Osteoblast (primary cell): ENCODE results near the gene PPARD. TPM values are rescaled to one million over a fixed set of nuclear protein-coding genes. Genes with fewer than 3 reads are reported as not detected.

Experiments
- DNase-seq: peaks from one replicate; pipeline ENCODE4 v3.0.0; 2011; ENCODE audit warnings: low spot score, mixed read lengths; ENCODE audit not compliant: insufficient read length; ENCODE audit errors: missing footprints
- H2AFZ ChIP-seq: 2 replicates; pipeline ENCODE4 v1.6.0; 2011; ENCODE audit warnings: mild to moderate bottlenecking, low read length
- H3K27ac ChIP-seq: 2 replicates; pipeline ENCODE4 v1.5.1; 2011; ENCODE audit warnings: mild to moderate bottlenecking, low read depth, low read length, moderate library complexity
- H3K27me3 ChIP-seq: 2 replicates; pipeline ENCODE4 v1.6.0; 2012; ENCODE audit warnings: mild to moderate bottlenecking, control low read depth, inconsistent platforms, low read length, moderate library complexity; ENCODE audit not compliant: insufficient read depth
- H3K36me3 ChIP-seq: 2 replicates; pipeline ENCODE4 v1.5.1; 2011; ENCODE audit warnings: mild to moderate bottlenecking, low read length, control low read depth, moderate library complexity; ENCODE audit not compliant: insufficient read depth
- H3K4me1 ChIP-seq: 2 replicates; pipeline ENCODE4 v1.5.1; 2011; ENCODE audit warnings: mild to moderate bottlenecking, low read length, control low read depth, moderate library complexity; ENCODE audit not compliant: insufficient read depth
- H3K4me2 ChIP-seq: 2 replicates; pipeline ENCODE4 v1.6.0; 2011; ENCODE audit warnings: mild to moderate bottlenecking, low read length; ENCODE audit not compliant: insufficient read depth
- H3K4me3 ChIP-seq: fragments of 200-600 bp; sonication (generic); 3 replicates; pipeline ENCODE4 v1.5.1; 2012; ENCODE audit warnings: mild to moderate bottlenecking, low read length, inconsistent platforms; ENCODE audit not compliant: insufficient read depth
- H3K79me2 ChIP-seq: 2 replicates; pipeline ENCODE4 v1.6.0; 2012; ENCODE audit warnings: mild to moderate bottlenecking, low read length, control low read depth, inconsistent platforms; ENCODE audit not compliant: insufficient read depth
- H3K9me3 ChIP-seq: 2 replicates; pipeline ENCODE4 v1.5.1; 2011; ENCODE audit warnings: low read depth, low read length, control low read depth
- H4K20me1 ChIP-seq: 2 replicates; pipeline ENCODE4 v1.6.0; 2012; ENCODE audit warnings: mild to moderate bottlenecking, low read length, control low read depth; ENCODE audit not compliant: insufficient read depth
- total RNA-seq: library from RNA; depleted of rRNA; stranded (reverse); fragments of >200 nt; gene quantifications from 2 replicates; pipeline ENCODE4 v1.2.3, GENCODE V29; 2012
- TF ChIP-seq, protein P1 (sequence below): IDR thresholded peaks from 2 replicates; pipeline ENCODE4 v1.5.1; 2011; ENCODE audit warnings: mild to moderate bottlenecking, low read depth, low read length, moderate library complexity; ENCODE audit errors: extremely low read depth

Gene PPARD
- total RNA-seq, 1 donor: 12.3 TPM

DNA sequence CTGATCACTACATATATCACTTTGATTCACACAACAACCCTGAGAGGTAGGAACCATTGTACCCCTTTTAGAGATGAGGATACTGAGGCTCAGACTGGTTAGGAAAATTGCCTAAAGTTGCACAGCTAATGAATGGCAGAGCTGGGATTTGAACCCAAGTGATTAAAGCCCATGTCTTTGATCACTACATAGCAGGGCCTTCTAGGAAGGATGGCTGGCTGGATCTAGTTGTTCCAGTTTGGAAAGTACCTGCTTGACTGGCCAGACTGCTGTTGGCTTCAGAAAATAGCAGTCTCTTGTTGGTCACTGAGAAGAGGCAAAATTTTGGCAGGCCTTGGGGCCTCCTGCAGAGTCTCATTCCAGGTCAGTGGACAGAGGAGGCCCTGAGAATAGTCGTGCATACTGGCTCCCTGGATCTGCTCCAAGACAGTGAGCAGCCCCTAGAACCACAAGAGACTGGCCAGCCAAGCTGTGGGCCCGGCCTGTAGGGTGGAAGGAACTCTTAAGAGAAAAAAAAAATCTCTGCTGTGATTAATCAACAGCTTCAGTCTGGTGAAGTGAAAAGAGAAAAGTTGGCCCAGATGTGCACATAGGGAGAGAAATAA lies 17.5 kb downstream of the PPARD start:
- H2AFZ ChIP-seq: no peak overlapping the region
- H3K27me3 ChIP-seq: no peaks in the 10 kb centered on the region
- no peaks in the 10 kb centered on the region for H3K9me3 ChIP-seq
- peak; percentile 54 for DNase-seq
- H3K4me2 ChIP-seq: peak overlapping the region; percentile 40
- peaks cover 5% of the 10 kb centered on the region for H4K20me1 ChIP-seq
- H3K4me1 ChIP-seq: peaks cover 43% of the 10 kb centered on the region
- H3K36me3 ChIP-seq: peaks cover 45% of the 10 kb centered on the region
- TF ChIP-seq, protein P1, sequence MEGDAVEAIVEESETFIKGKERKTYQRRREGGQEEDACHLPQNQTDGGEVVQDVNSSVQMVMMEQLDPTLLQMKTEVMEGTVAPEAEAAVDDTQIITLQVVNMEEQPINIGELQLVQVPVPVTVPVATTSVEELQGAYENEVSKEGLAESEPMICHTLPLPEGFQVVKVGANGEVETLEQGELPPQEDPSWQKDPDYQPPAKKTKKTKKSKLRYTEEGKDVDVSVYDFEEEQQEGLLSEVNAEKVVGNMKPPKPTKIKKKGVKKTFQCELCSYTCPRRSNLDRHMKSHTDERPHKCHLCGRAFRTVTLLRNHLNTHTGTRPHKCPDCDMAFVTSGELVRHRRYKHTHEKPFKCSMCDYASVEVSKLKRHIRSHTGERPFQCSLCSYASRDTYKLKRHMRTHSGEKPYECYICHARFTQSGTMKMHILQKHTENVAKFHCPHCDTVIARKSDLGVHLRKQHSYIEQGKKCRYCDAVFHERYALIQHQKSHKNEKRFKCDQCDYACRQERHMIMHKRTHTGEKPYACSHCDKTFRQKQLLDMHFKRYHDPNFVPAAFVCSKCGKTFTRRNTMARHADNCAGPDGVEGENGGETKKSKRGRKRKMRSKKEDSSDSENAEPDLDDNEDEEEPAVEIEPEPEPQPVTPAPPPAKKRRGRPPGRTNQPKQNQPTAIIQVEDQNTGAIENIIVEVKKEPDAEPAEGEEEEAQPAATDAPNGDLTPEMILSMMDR: no peak
- H3K79me2 ChIP-seq: peaks cover 92% of the 10 kb centered on the region
- H3K27ac ChIP-seq: peak overlapping the region; percentile 87
- H3K4me3 ChIP-seq: no peak overlapping the region

DNA sequence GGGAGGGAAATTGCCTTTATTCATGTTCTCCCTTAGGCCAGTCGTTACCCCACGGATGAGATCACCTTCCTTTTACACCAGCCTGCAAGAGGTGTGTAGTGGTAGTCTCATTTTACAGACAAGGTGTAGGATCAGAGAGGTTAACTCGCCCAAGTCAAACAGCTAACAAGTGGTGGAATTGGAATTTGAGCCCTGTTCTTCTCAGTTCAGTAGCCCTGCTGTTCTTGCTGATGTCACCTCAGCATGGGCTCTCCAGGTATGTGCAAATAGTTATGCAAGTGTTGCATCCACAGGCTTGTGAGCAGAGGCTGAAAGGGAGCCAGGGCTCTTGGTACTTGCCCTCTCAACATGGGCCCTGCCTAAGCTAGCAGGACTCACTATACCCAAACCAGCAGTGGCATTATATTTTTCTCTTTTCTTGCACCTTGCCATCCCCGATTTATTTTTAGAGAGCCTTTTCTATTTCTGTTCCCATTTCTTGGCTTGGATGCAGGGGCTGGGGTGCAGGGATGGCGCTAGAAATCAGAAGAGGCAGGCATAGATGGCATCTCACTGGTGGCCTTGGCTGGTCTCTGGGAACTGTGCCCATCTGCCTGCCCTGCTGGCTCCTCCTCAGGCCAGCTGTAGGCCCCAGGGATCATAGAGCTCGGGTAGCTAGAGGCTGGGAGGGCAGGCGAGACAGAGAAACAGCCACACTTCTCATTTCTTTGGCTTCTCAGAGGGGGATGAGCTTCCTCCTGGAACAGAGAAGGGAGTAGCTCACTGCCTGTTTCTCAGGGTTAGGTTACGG lies 18.2 kb downstream of the PPARD start:
- peaks cover 93% of the 10 kb centered on the region for H3K79me2 ChIP-seq
- DNase-seq: peak; percentile 55

DNA sequence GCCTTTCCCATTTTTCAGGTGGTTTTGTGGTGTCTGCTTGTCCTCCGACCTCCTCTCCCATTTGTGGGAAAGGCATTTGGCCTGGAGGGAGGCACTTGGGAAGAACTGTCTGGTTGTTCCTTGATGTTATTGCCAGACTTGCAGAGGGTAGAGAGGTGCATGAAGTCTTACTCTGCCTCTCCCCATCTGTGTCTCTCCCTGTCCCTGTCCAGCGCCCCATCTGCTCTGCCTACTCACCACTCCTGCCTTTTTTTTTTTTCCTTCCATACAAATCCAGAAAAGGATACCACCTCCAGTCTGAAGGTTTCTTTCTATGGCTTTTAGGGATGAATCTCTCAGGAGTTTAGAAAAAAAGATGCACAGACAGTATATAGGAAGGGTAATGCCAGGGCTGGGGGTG lies 19.8 kb downstream of the PPARD start:
- DNase-seq: no peak
- peaks cover 51% of the 10 kb centered on the region for H3K4me1 ChIP-seq
- no peak overlapping the region for H3K4me3 ChIP-seq
- H3K9me3 ChIP-seq: no peaks in the 10 kb centered on the region
- H2AFZ ChIP-seq: no peak overlapping the region
- H3K4me2 ChIP-seq: no peak overlapping the region
- H3K27ac ChIP-seq: peak overlapping the region; percentile 88
- H4K20me1 ChIP-seq: peaks cover 5% of the 10 kb centered on the region
- TF ChIP-seq, protein P1: no peak
- no peaks in the 10 kb centered on the region for H3K27me3 ChIP-seq
- H3K79me2 ChIP-seq: peaks cover 94% of the 10 kb centered on the region
- peaks cover 32% of the 10 kb centered on the region for H3K36me3 ChIP-seq

More for the DNA sequence above, 18.2 kb downstream of the PPARD start:
- Histone ChIP-seq H3K4me1 (peaks cover 42% of the 10 kb centered on the region), H3K27me3 (no peaks in the 10 kb centered on the region), H3K36me3 (peaks cover 41% of the 10 kb centered on the region), H3K4me3 (no peak overlapping the region), H4K20me1 (peaks cover 5% of the 10 kb centered on the region), H3K4me2 (peak overlapping the region; percentile 11), H3K9me3 (no peaks in the 10 kb centered on the region), H3K27ac (peak overlapping the region; percentile 87), H2AFZ (no peak overlapping the region)
- TF ChIP-seq, protein P1: no peak

GRCh38 chr6:35363293-35363750 lies 21.0 kb downstream of the PPARD start:
- H3K4me3 ChIP-seq: no peak overlapping the region
- peak; percentile 83 for DNase-seq
- peaks cover 5% of the 10 kb centered on the region for H4K20me1 ChIP-seq
- H3K36me3 ChIP-seq: peaks cover 25% of the 10 kb centered on the region
- TF ChIP-seq, protein P1: no peak
- H3K27me3 ChIP-seq: no peaks in the 10 kb centered on the region
- H3K9me3 ChIP-seq: no peaks in the 10 kb centered on the region
- H3K79me2 ChIP-seq: peaks cover 88% of the 10 kb centered on the region
- H3K4me2 ChIP-seq: peak overlapping the region; percentile 16
- H3K4me1 ChIP-seq: peaks cover 55% of the 10 kb centered on the region
- H2AFZ ChIP-seq: no peak overlapping the region
- H3K27ac ChIP-seq: peak overlapping the region; percentile 88
